Breast epithelium (tissue), 4 donors: ENCODE measurements around the gene HARS2. TPM values are rescaled to one million over a fixed set of nuclear protein-coding genes. Genes with fewer than 3 reads are reported as not detected.

Experiments used
- DNase-seq, 2 donors: peaks; one replicate each; pipeline ENCODE4 v3.0.0-alpha.2; 2019; ENCODE audit warnings: low spot score in 2 of 2
- H3K27ac ChIP-seq, 2 donors: fragments of 200-600 bp; sonication (generic) in 1 of 2; one replicate each; pipeline ENCODE4 v1.5.1; 2016 to 2019; ENCODE audit warnings: mild to moderate bottlenecking in 1 of 2
- H3K27me3 ChIP-seq, 2 donors: fragments of 200-600 bp; sonication (generic) in 1 of 2; one replicate each; pipeline versions ENCODE4 v1.5.1 to v1.6.0; 2017 to 2019; ENCODE audit warnings: control low read depth in 1 of 2, mild to moderate bottlenecking in 1 of 2
- H3K36me3 ChIP-seq: fragments of 200-600 bp; one replicate; pipeline ENCODE4 v1.5.1; 2019
- H3K4me1 ChIP-seq, 2 donors: fragments of 200-600 bp; sonication (generic); one replicate each; pipeline ENCODE4 v1.5.1; 2016 to 2019; ENCODE audit warnings: control low read depth in 1 of 2
- H3K4me3 ChIP-seq, 3 donors: fragments of 200-600 bp; sonication (generic); 1 replicate in 2 of 3; 2 replicates in 1 of 3; pipeline ENCODE4 v1.5.1; 2016 to 2019; ENCODE audit warnings: mild to moderate bottlenecking in 3 of 3, moderate library complexity in 2 of 3
- H3K9me3 ChIP-seq, 2 donors: fragments of 200-600 bp; sonication (generic) in 1 of 2; one replicate each; pipeline ENCODE4 v1.5.1; 2016 to 2019; ENCODE audit warnings: control low read depth in 1 of 2
- POLR2A ChIP-seq: fragments of 450-650 bp; IDR thresholded peaks from one replicate; pipeline ENCODE4 v1.6.1; 2016; ENCODE audit warnings: antibody characterized with exemption, mild to moderate bottlenecking, moderate library complexity
- POLR2AphosphoS5 ChIP-seq, 3 donors: sonication (generic); formaldehyde crosslinking; IDR thresholded peaks; one replicate each; pipeline ENCODE4 v1.6.1; 2017; ENCODE audit warnings: antibody characterized with exemption in 3 of 3
- intact Hi-C: fragments of 100-400 bp; cut with DNase I; formaldehyde crosslinking; loops from one replicate; pipeline ENCODE4 v1.15.1; 2023; ENCODE audit warnings: low total_unique reads
- total RNA-seq, 3 donors: library from RNA; depleted of rRNA; stranded (reverse); fragments of >200 nt; gene quantifications; one replicate each; pipeline ENCODE4 v1.1.0, GENCODE V29; 2016
- TF ChIP-seq, protein P1 (sequence below), 3 donors: fragments of 450-650 bp; IDR thresholded peaks; one replicate each; pipeline ENCODE4 v1.5.1; 2016 to 2017; ENCODE audit warnings: antibody characterized with exemption in 3 of 3, mild to moderate bottlenecking in 3 of 3, moderate library complexity in 3 of 3

The HARS2 gene, protein sequence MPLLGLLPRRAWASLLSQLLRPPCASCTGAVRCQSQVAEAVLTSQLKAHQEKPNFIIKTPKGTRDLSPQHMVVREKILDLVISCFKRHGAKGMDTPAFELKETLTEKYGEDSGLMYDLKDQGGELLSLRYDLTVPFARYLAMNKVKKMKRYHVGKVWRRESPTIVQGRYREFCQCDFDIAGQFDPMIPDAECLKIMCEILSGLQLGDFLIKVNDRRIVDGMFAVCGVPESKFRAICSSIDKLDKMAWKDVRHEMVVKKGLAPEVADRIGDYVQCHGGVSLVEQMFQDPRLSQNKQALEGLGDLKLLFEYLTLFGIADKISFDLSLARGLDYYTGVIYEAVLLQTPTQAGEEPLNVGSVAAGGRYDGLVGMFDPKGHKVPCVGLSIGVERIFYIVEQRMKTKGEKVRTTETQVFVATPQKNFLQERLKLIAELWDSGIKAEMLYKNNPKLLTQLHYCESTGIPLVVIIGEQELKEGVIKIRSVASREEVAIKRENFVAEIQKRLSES
- 10 to 100 TPM; 21.1 to 39.4 (median 32.4) TPM for total RNA-seq

DNA sequence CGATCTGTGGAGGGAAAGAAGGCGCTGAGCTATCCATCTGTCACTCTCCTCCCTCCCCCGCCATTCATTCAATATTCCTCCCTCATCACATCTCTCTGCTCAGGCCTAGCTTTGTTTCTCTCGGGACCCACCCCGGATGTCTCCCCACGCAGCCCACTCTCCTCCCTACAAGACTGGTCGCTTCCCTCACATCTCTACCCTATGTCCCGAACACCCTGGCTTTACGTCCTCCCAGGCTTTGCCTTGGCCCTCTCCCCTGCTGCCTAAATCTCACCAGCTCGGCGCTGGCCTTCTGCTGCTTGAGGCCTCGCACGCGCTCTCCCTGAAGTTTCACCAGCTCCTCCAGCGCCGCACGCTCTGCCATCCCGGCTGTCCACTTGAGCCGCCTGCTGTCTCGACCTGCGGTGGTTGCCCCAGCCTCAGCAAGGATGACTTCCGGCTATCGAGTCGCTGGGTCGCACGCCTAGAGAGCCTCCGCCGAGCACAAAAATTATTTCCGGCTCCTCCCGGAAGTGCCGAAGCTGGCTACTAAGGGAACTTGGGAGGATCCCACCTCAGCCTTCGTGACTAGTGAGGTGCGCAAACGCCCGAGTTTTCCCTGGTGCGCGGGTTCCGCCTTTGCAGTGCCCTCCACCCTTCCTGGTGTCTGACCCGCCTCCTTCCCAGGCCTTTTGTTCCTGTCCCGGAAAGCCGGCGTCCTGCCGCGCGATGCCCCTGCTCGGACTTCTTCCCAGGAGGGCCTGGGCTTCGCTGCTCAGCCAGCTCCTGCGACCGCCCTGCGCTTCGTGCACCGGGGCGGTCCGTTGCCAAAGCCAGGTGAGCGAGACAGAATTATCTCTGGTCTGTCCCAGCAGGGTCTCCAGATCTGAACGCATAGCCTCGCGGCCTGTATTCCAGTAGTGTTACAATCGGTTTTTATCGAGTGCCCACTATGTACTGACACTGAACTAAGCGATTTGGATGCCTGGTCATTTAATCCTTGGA lies at the start of gene HARS2, which contains the start of gene HARS1:
TSS of gene HARS2 (plus strand) at position 515 of the 984 bp plus-strand sequence. CDS start at position 709, 194 bp downstream.
TSS of gene HARS1 (minus strand) at position 430 of the 984 bp plus-strand sequence. CDS start at position 364, 66 bp downstream.
- H3K36me3 ChIP-seq = peaks cover 5% of the 10 kb centered on the region
- intact Hi-C loops = no loop called here
- peak; percentile 80 to 88 for DNase-seq

DNA sequence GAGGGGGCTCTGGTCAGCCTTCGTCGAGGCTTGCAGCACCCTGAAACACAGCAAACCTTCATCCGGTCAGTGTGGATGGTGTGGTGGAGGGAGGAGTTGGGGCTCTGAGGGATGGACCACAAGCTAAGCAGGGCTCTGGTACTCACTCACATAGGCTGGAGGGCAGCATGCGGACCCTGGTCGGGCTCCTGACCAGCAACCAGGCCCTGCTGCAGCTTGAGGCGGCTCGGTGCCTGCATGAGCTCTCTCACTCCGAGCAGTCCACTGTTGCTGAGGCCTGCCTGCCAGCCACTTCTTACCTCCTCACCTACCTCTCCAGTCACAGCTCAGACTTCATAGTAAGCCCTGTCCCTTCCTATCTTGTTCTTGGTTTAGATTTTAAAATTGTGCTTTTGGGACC lies 49.5 kb upstream of the HARS2 start:
- Histone ChIP-seq H3K4me1 (peaks cover 2 to 23% of the 10 kb centered on the region in 2 donors), H3K27me3 (no peaks in the 10 kb centered on the region), H3K4me3 (no peak overlapping the region), H3K27ac (peak overlapping the region; percentile 10 to 14), H3K36me3 (no peaks in the 10 kb centered on the region), H3K9me3 (no peaks in the 10 kb centered on the region)
- DNase-seq = no peak
- intact Hi-C loops = no loop called here
- TF ChIP-seq, protein P1, sequence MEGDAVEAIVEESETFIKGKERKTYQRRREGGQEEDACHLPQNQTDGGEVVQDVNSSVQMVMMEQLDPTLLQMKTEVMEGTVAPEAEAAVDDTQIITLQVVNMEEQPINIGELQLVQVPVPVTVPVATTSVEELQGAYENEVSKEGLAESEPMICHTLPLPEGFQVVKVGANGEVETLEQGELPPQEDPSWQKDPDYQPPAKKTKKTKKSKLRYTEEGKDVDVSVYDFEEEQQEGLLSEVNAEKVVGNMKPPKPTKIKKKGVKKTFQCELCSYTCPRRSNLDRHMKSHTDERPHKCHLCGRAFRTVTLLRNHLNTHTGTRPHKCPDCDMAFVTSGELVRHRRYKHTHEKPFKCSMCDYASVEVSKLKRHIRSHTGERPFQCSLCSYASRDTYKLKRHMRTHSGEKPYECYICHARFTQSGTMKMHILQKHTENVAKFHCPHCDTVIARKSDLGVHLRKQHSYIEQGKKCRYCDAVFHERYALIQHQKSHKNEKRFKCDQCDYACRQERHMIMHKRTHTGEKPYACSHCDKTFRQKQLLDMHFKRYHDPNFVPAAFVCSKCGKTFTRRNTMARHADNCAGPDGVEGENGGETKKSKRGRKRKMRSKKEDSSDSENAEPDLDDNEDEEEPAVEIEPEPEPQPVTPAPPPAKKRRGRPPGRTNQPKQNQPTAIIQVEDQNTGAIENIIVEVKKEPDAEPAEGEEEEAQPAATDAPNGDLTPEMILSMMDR (IDR thresholded peaks at IDR 0.05) = no peak
- no peak for TF ChIP-seq POLR2A
- no peak for TF ChIP-seq POLR2AphosphoS5 (IDR thresholded peaks at IDR 0.05)

More for the DNA sequence above, at the start of gene HARS2, which contains the start of gene HARS1:
- Histone ChIP-seq H3K9me3 (no peaks in the 10 kb centered on the region), H3K4me1 (peaks cover 0 to 12% of the 10 kb centered on the region in 2 donors), H3K27me3 (no peaks in the 10 kb centered on the region), H3K27ac (peak within 1 kb of the TSS; percentile 87 to 91), H3K4me3 (peak within 1 kb of the TSS; percentile 85 to 92 (median 86))
- TF ChIP-seq POLR2AphosphoS5 (IDR thresholded peaks at IDR 0.05) (peak; percentile 66 to 76 (median 71)), POLR2A (peak; percentile 59)
- TF ChIP-seq, protein P1 (IDR thresholded peaks at IDR 0.05) = no peak

DNA sequence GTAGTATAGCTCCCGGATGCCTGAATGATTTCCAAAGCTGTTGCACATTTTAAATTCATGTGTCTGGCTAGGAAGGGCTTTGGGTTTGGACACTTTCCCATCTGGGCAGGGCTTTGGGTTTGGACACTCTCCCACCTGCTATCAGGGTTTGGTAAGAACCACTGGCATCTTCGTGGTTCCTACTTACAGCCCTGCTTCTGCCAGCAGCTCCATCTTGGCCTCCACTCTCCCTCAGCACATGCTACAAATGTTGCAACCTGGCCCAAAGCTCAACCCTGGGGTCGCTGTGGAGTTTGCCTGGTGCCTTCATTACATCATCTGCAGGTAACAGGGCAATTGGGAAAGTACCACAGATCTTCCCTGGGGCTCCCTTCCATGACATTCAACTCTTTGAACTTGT lies 48.5 kb upstream of the HARS2 start:
- intact Hi-C loops = no loop called here
- DNase-seq = no peak
- Histone ChIP-seq H3K27me3 (no peaks in the 10 kb centered on the region), H3K27ac (no peak overlapping the region), H3K4me3 (no peak overlapping the region), H3K9me3 (no peaks in the 10 kb centered on the region), H3K36me3 (no peaks in the 10 kb centered on the region), H3K4me1 (peaks cover 2 to 23% of the 10 kb centered on the region in 2 donors)
- TF ChIP-seq, protein P1 (IDR thresholded peaks at IDR 0.05) = no peak
- TF ChIP-seq POLR2A = no peak
- TF ChIP-seq POLR2AphosphoS5 (IDR thresholded peaks at IDR 0.05) = no peak

DNA sequence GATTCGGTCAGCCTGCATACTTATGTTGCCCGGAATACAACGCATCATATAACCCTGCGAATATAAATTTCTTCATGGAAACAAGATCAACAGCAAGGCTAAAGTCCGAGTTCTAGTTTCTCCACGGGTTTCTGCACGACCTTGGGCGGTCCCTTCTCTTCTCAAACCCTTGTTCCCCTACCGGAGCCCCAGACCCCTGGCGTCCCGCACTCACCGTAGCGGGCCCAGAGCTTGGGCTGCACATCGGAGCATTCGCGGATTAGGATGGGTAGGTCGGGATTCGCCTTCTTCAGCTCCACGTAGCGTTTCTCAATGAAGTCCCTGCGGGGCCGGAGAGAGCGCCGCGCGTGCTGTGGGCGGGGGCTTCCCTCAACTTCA lies 44.2 kb upstream of the HARS2 start:
- TF ChIP-seq POLR2AphosphoS5 (IDR thresholded peaks at IDR 0.05) = no peak
- TF ChIP-seq, protein P1 (IDR thresholded peaks at IDR 0.05) = no peak
- no peak for TF ChIP-seq POLR2A
- Histone ChIP-seq H3K9me3 (no peaks in the 10 kb centered on the region), H3K27me3 (no peaks in the 10 kb centered on the region), H3K27ac (peak overlapping the region; percentile 85 to 91), H3K36me3 (peaks cover 5% of the 10 kb centered on the region), H3K4me3 (peak overlapping the region; percentile 76 to 91 (median 88)), H3K4me1 (peaks cover 2 to 18% of the 10 kb centered on the region in 2 donors)
- intact Hi-C loops = no loop called here
- DNase-seq = no peak
